B cell (primary cell): Measurements from ENCODE around the gene SLC4A3. TPM values are rescaled to one million over a fixed set of nuclear protein-coding genes. Genes with fewer than 3 reads are reported as not detected.

ENCODE experiments used
- ATAC-seq: fragments of 200-7000 bp; cut with Tn5 transposase; one replicate; pipeline ENCODE4 v1.10.0; 2021; ENCODE audit warnings: low read depth, mild to moderate bottlenecking, moderate number of reproducible peaks, moderate library complexity
- CTCF ChIA-PET: fragments of 350-600 bp; sonication (Branson Sonifier 250); formaldehyde crosslinking; loops from one replicate; lab custom pipeline; 2021; ENCODE audit warnings: antibody characterized with exemption, inconsistent platforms; lab: Charles Lee
- POLR2A ChIA-PET: fragments of 350-600 bp; sonication (Branson Sonifier 250); formaldehyde crosslinking; loops from one replicate; lab custom pipeline; 2021; ENCODE audit warnings: antibody characterized with exemption; lab: Charles Lee
- DNase-seq: peaks from one replicate; pipeline ENCODE4 v3.0.0; 2013
- H2AFZ ChIP-seq: 2 replicates; pipeline ENCODE4 v1.6.1; 2012; ENCODE audit warnings: mild to moderate bottlenecking, low read depth, low read length; ENCODE audit not compliant: insufficient read depth, poor library complexity, severe bottlenecking
- H3K27ac ChIP-seq, 2 donors: 1 replicate in 1 of 2; 2 replicates in 1 of 2; pipeline ENCODE4 v1.5.1; 2012 to 2013; ENCODE audit warnings: low read length in 2 of 2, mild to moderate bottlenecking in 2 of 2, moderate library complexity in 1 of 2
- H3K27me3 ChIP-seq, 4 experiments: fragments of 200-600 bp in 1 of 4; sonication (generic) in 1 of 4; replicated peaks in 1 of 4; 1 replicate in 2 of 4; 2 replicates in 2 of 4; pipeline versions ENCODE4 v1.6.1 to v1.7.0; 2013 to 2016; ENCODE audit warnings: low read length in 3 of 4, mild to moderate bottlenecking in 2 of 4, mixed read lengths in 1 of 4, moderate library complexity in 1 of 4; ENCODE audit not compliant: insufficient read depth in 4 of 4, control insufficient read depth in 3 of 4; ENCODE audit errors: control extremely low read depth in 1 of 4
- H3K36me3 ChIP-seq, 2 experiments: replicated peaks in 1 of 2; 1 replicate in 1 of 2; 2 replicates in 1 of 2; pipeline versions ENCODE4 v1.6.1 to v1.7.1; 2013; ENCODE audit warnings: low read length in 1 of 2; ENCODE audit not compliant: insufficient read depth in 2 of 2, control insufficient read depth in 1 of 2; ENCODE audit errors: control extremely low read depth in 1 of 2, extremely low read depth in 1 of 2
- H3K4me1 ChIP-seq, 2 donors: fragments of 200-600 bp in 1 of 2; sonication (generic) in 1 of 2; 1 replicate in 1 of 2; 2 replicates in 1 of 2; pipeline versions ENCODE4 v1.5.1 to v1.6.1; 2013 to 2017; ENCODE audit warnings: low read length in 2 of 2; ENCODE audit not compliant: control insufficient read depth in 2 of 2, insufficient read depth in 2 of 2
- H3K4me2 ChIP-seq: replicated peaks from 2 replicates; pipeline ENCODE3; 2012; ENCODE audit warnings: mild to moderate bottlenecking, low read depth, low read length; ENCODE audit not compliant: poor library complexity, severe bottlenecking
- H3K4me3 ChIP-seq, 5 experiments: fragments of 200-600 bp in 1 of 5; sonication (generic) in 1 of 5; 1 replicate in 3 of 5; 2 replicates in 2 of 5; pipeline versions ENCODE4 v1.5.1 to v1.7.0; 2011 to 2016; ENCODE audit warnings: low read length in 4 of 5, mild to moderate bottlenecking in 4 of 5, low read depth in 2 of 5, control low read depth in 1 of 5, moderate library complexity in 1 of 5; ENCODE audit not compliant: insufficient read depth in 1 of 5; ENCODE audit errors: control extremely low read depth in 1 of 5, extremely low read depth in 1 of 5
- H3K79me2 ChIP-seq: fragments of 200-600 bp; sonication (generic); one replicate; pipeline ENCODE4 v1.6.0; 2016; ENCODE audit warnings: low read length; ENCODE audit not compliant: control insufficient read depth, insufficient read depth
- H3K9ac ChIP-seq: fragments of 200-600 bp; sonication (generic); 2 replicates; pipeline ENCODE4 v1.6.1; 2017; ENCODE audit warnings: mild to moderate bottlenecking, low read length, moderate library complexity
- H3K9me3 ChIP-seq, 3 donors: one replicate each; pipeline versions ENCODE4 v1.6.1 to v1.7.1; 2013; ENCODE audit warnings: low read length in 2 of 3; ENCODE audit not compliant: control insufficient read depth in 2 of 3, insufficient read depth in 1 of 3; ENCODE audit errors: control extremely low read depth in 1 of 3
- H4K20me1 ChIP-seq: 2 replicates; pipeline ENCODE4 v1.6.0; 2012; ENCODE audit warnings: mild to moderate bottlenecking, low read length; ENCODE audit not compliant: insufficient read depth, control insufficient read depth, poor library complexity, severe bottlenecking
- H3K27ac Mint-ChIP-seq: one replicate; pipeline ENCODE4 v1.8.0; 2021; ENCODE audit warnings: mixed read lengths
- H3K27me3 Mint-ChIP-seq: one replicate; pipeline ENCODE4 v1.8.0; 2021; ENCODE audit warnings: mixed read lengths
- H3K4me1 Mint-ChIP-seq: one replicate; pipeline ENCODE4 v1.8.0; 2021; ENCODE audit warnings: mixed read lengths
- H3K4me3 Mint-ChIP-seq: one replicate; pipeline ENCODE4 v1.8.0; 2021; ENCODE audit warnings: mixed read lengths
- H3K9me3 Mint-ChIP-seq: one replicate; pipeline ENCODE4 v1.8.0; 2022; ENCODE audit warnings: mixed read lengths; ENCODE audit not compliant: insufficient read depth
- EZH2 ChIP-seq: IDR thresholded peaks from 2 replicates; pipeline ENCODE4 v1.6.1; 2012; ENCODE audit warnings: borderline replicate concordance, low read depth, mild to moderate bottlenecking, moderate library complexity, low read length; ENCODE audit not compliant: insufficient read depth, poor library complexity, severe bottlenecking
- WGBS: methylation state at CpG from one replicate; pipeline ENCODE4 v1.1.5; 2013; ENCODE audit warnings: missing lambda C conversion rate; ENCODE audit not compliant: insufficient coverage; 5-methylcytosine and 5-hydroxymethylcytosine counted together
- intact Hi-C: fragments of 100-400 bp; cut with micrococcal nuclease; formaldehyde crosslinking; loops from one replicate; pipeline ENCODE4 v1.10.0; 2022
- polyA plus RNA-seq: library from polyadenylated mRNA; depleted of rRNA; stranded (reverse); fragments of >200 nt; gene quantifications from 2 replicates; pipeline ENCODE4 v1.2.3, GENCODE V29; 2012
- total RNA-seq, 2 donors: library from RNA; stranded (reverse); fragments of 120-200 nt in 1 of 2; gene quantifications; 1 replicate in 1 of 2; 2 replicates in 1 of 2; pipeline versions ENCODE4 v1.2.3 to v1.2.4, GENCODE V29; 2013 to 2022
- TF ChIP-seq, protein P1 (sequence below): fragments of 200-600 bp; IDR thresholded peaks from one replicate; pipeline ENCODE4 v1.8.0; 2022; ENCODE audit warnings: antibody characterized with exemption, mild to moderate bottlenecking

The SLC4A3 gene
- total and polyA plus RNA-seq, 2 donors (not counting 1 experiment from before 2014, with no cell fraction given): 0.16 TPM; not detected in 1

DNA sequence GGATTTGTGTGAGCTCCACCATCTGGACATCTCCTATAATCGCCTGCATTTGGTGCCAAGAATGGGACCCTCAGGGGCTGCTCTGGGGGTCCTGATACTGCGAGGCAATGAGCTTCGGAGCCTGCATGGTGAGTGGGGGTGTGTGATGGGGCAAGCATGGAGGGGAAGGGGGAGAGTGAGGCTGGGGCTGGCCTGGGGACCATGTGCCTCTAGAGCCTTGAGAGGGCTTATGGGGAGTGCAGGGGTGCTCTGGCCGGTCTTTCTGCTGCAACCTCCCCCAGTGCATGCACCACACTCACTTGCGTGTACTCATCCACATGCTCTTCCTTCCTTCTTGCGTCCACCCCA is 21.8 kb upstream of the SLC4A3 start:
- no peak for ATAC-seq
- Histone ChIP-seq H4K20me1 (no peaks in the 10 kb centered on the region), H3K27me3 (no peaks in the 10 kb centered on the region), H3K4me2 (no peak overlapping the region), H3K36me3 (peaks cover 3 to 69% of the 10 kb centered on the region in 2 experiments), H3K4me3 (no peak overlapping the region), H3K79me2 (peaks cover 6% of the 10 kb centered on the region), H3K4me1 (peaks cover 13 to 15% of the 10 kb centered on the region in 2 donors), H3K9ac (no peak overlapping the region), H3K9me3 (no peaks in the 10 kb centered on the region), H3K27ac (no peak overlapping the region), H2AFZ (no peak overlapping the region)
- ChIA-PET POLR2A (no interaction called here), CTCF (no interaction called here)
- peaks cover 12% of the 10 kb centered on the region for H3K4me1 Mint-ChIP-seq
- no peaks in the 10 kb centered on the region for H3K27me3 Mint-ChIP-seq
- no peak overlapping the region for H3K27ac Mint-ChIP-seq
- 97% methylated on average over 5 of the region's 6 CpGs for WGBS
- no peak overlapping the region for H3K4me3 Mint-ChIP-seq
- no peaks in the 10 kb centered on the region for H3K9me3 Mint-ChIP-seq
- intact Hi-C loops: no loop called here
- no peak for DNase-seq
- TF ChIP-seq, protein P1, sequence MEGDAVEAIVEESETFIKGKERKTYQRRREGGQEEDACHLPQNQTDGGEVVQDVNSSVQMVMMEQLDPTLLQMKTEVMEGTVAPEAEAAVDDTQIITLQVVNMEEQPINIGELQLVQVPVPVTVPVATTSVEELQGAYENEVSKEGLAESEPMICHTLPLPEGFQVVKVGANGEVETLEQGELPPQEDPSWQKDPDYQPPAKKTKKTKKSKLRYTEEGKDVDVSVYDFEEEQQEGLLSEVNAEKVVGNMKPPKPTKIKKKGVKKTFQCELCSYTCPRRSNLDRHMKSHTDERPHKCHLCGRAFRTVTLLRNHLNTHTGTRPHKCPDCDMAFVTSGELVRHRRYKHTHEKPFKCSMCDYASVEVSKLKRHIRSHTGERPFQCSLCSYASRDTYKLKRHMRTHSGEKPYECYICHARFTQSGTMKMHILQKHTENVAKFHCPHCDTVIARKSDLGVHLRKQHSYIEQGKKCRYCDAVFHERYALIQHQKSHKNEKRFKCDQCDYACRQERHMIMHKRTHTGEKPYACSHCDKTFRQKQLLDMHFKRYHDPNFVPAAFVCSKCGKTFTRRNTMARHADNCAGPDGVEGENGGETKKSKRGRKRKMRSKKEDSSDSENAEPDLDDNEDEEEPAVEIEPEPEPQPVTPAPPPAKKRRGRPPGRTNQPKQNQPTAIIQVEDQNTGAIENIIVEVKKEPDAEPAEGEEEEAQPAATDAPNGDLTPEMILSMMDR: no peak
- no peak for TF ChIP-seq EZH2

DNA sequence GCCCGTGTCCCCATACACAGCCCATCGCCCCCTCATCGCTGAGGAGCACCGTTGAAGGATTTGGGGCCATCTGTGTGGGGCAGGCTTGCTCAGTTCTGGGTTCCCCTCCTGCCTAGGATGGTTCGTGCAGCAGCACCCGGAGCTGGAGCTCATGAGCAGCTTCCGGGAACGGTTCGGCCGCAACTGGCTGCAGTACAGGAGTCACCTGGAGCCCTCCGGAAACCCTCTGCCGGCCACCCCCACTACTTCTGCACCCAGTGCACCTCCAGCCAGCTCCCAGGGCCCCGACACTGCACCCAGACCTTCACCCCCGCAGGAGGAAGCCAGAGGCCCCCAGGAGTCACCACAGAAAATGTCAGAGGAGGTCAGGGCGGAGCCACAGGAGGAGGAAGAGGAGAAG is 19.5 kb upstream of the SLC4A3 start:
- H3K9me3 ChIP-seq: no peaks in the 10 kb centered on the region
- no peak overlapping the region for H2AFZ ChIP-seq
- Mint-ChIP-seq H3K4me1 (peaks cover 23% of the 10 kb centered on the region), H3K4me3 (no peak overlapping the region), H3K9me3 (no peaks in the 10 kb centered on the region), H3K27ac (no peak overlapping the region), H3K27me3 (no peaks in the 10 kb centered on the region)
- TF ChIP-seq, protein P1: no peak
- no peak for TF ChIP-seq EZH2
- H3K36me3 ChIP-seq: peaks cover 0 to 59% of the 10 kb centered on the region in 2 experiments
- WGBS: 97% methylated on average over 11 of the region's 15 CpGs
- H3K79me2 ChIP-seq: peaks cover 3% of the 10 kb centered on the region
- H3K4me2 ChIP-seq: no peak overlapping the region
- no peak for ATAC-seq
- intact Hi-C loops: no loop called here
- H3K4me1 ChIP-seq: peaks cover 21 to 23% of the 10 kb centered on the region in 2 donors
- ChIA-PET CTCF (interaction anchor here (1.3 kb wide), 1 partner anchor 8 kb away, joined by 3 read pairs; no protein-coding TSS in a partner anchor), POLR2A (no interaction called here)
- no peak overlapping the region for H3K4me3 ChIP-seq
- H4K20me1 ChIP-seq: no peaks in the 10 kb centered on the region
- no peaks in the 10 kb centered on the region for H3K27me3 ChIP-seq
- H3K9ac ChIP-seq: no peak overlapping the region
- DNase-seq: no peak
- H3K27ac ChIP-seq: no peak overlapping the region
